Mucosa of stomach (tissue), 1 donor: ENCODE measurements around the gene GRIA3.

Experiments
- H3K27me3 ChIP-seq: one replicate; pipeline ENCODE4 v1.7.0; 2013; ENCODE audit warnings: mild to moderate bottlenecking, low read length; ENCODE audit not compliant: control insufficient read depth, insufficient read depth
- H3K36me3 ChIP-seq: one replicate; pipeline ENCODE4 v1.7.0; 2013; ENCODE audit warnings: low read length; ENCODE audit not compliant: control insufficient read depth, insufficient read depth
- H3K4me1 ChIP-seq: one replicate; pipeline ENCODE4 v1.7.0; 2013; ENCODE audit warnings: mild to moderate bottlenecking, low read length; ENCODE audit not compliant: control insufficient read depth, insufficient read depth
- H3K4me3 ChIP-seq: one replicate; pipeline ENCODE4 v1.7.0; 2013; ENCODE audit warnings: low read length
- H3K9ac ChIP-seq: one replicate; pipeline ENCODE4 v1.7.0; 2013; ENCODE audit warnings: mild to moderate bottlenecking, low read length, moderate library complexity
- H3K9me3 ChIP-seq: one replicate; pipeline ENCODE4 v1.7.0; 2013; ENCODE audit warnings: mild to moderate bottlenecking, low read length, moderate library complexity; ENCODE audit not compliant: control insufficient read depth
- donor health status: Pancreatic carcinoma.

The GRIA3 gene

GRCh38 chrX:123447506-123447905 is 263.4 kb downstream of the GRIA3 start:
- Histone ChIP-seq H3K36me3 (no peaks in the 10 kb centered on the region), H3K4me3 (no peak overlapping the region), H3K27me3 (no peaks in the 10 kb centered on the region), H3K9ac (no peak overlapping the region), H3K4me1 (no peaks in the 10 kb centered on the region), H3K9me3 (no peaks in the 10 kb centered on the region)

- Histone ChIP-seq H3K4me3 (no peak overlapping the region), H3K36me3 (no peaks in the 10 kb centered on the region), H3K9me3 (no peaks in the 10 kb centered on the region), H3K27me3 (no peaks in the 10 kb centered on the region), H3K4me1 (no peaks in the 10 kb centered on the region), H3K9ac (no peak overlapping the region)
These were observed 265.3 kb downstream of the GRIA3 start for GRCh38 chrX:123449335-123449734.

DNA sequence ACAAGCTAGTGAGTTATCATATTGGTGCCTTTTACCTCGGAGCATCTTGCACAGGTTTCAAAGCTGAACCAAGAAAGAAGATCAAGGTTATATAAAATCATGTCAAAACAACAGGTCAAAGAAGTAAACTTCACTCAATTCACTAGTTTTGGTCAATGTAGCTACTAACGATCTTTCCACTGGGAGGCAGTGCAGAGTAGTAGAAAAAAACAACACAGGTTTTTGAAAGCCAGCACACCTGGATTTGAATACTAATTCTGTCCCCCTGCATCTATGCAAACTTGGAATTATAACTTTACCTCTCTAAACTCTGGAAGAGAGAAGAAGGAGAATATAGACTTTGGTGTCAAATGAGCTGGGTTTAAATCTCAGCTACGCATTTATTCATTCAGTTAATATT is 266.1 kb downstream of the GRIA3 start:
- Histone ChIP-seq H3K9me3 (no peaks in the 10 kb centered on the region), H3K4me1 (no peaks in the 10 kb centered on the region), H3K9ac (no peak overlapping the region), H3K4me3 (no peak overlapping the region), H3K36me3 (no peaks in the 10 kb centered on the region), H3K27me3 (no peaks in the 10 kb centered on the region)

DNA sequence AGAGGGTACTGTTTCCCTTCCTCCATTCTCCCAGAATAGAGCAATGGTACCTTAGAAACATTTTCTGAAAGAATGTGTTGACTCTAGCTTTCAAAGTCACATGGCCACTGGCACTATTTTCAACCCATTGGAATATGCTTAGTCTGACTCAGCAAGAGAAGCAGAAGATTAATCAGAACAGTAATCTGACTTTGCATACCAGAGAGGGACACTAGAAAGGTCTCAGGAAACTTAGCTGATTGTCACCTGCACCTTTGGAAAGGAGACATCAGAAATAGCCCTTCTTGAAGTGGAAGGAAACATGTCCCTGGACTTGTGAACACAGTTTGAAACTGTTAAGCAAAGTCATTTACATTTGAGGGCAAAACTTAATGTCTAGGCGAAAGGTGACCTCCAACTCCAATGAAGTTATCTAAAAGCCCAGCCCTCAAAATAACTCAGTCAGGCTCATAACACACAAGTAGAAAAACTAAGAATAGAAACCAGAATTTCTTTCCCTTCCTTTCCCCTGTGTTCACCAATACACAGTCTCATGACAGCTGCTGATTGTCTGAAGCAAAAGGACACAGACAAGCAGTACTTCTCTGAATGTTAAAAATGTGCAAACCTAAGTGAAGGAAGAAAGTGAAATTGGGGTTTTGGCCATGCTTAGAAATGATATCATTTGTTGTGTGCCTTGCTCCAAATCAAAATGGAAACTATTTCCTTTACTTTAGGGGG is 270.8 kb downstream of the GRIA3 start:
- Histone ChIP-seq H3K4me1 (no peaks in the 10 kb centered on the region), H3K27me3 (no peaks in the 10 kb centered on the region), H3K4me3 (no peak overlapping the region), H3K9ac (no peak overlapping the region), H3K36me3 (no peaks in the 10 kb centered on the region), H3K9me3 (no peaks in the 10 kb centered on the region)

- Histone ChIP-seq H3K9ac (no peak overlapping the region), H3K36me3 (no peaks in the 10 kb centered on the region), H3K9me3 (no peaks in the 10 kb centered on the region), H3K27me3 (no peaks in the 10 kb centered on the region), H3K4me1 (no peaks in the 10 kb centered on the region), H3K4me3 (no peak overlapping the region)
These were observed 271.6 kb downstream of the GRIA3 start for GRCh38 chrX:123455693-123456092.

GRCh38 chrX:123464709-123465108 is 280.6 kb downstream of the GRIA3 start:
- Histone ChIP-seq H3K4me3 (no peak overlapping the region), H3K36me3 (no peaks in the 10 kb centered on the region), H3K9ac (no peak overlapping the region), H3K27me3 (no peaks in the 10 kb centered on the region), H3K4me1 (no peaks in the 10 kb centered on the region), H3K9me3 (no peaks in the 10 kb centered on the region)

- Histone ChIP-seq H3K4me1 (no peaks in the 10 kb centered on the region), H3K9me3 (no peaks in the 10 kb centered on the region), H3K36me3 (no peaks in the 10 kb centered on the region), H3K27me3 (no peaks in the 10 kb centered on the region), H3K4me3 (no peak overlapping the region), H3K9ac (no peak overlapping the region)
These were observed 284.4 kb downstream of the GRIA3 start for GRCh38 chrX:123468481-123468880.

GRCh38 chrX:123475068-123475724 is 291.1 kb downstream of the GRIA3 start:
- H3K36me3 ChIP-seq: no peaks in the 10 kb centered on the region
- no peaks in the 10 kb centered on the region for H3K27me3 ChIP-seq
- H3K4me3 ChIP-seq: no peak overlapping the region
- no peaks in the 10 kb centered on the region for H3K4me1 ChIP-seq
- H3K9me3 ChIP-seq: no peaks in the 10 kb centered on the region
- no peak overlapping the region for H3K9ac ChIP-seq

GRCh38 chrX:123476611-123477219 is 292.6 kb downstream of the GRIA3 start:
- no peaks in the 10 kb centered on the region for H3K4me1 ChIP-seq
- H3K27me3 ChIP-seq: no peaks in the 10 kb centered on the region
- no peak overlapping the region for H3K4me3 ChIP-seq
- H3K9me3 ChIP-seq: no peaks in the 10 kb centered on the region
- H3K36me3 ChIP-seq: no peaks in the 10 kb centered on the region
- no peak overlapping the region for H3K9ac ChIP-seq

DNA sequence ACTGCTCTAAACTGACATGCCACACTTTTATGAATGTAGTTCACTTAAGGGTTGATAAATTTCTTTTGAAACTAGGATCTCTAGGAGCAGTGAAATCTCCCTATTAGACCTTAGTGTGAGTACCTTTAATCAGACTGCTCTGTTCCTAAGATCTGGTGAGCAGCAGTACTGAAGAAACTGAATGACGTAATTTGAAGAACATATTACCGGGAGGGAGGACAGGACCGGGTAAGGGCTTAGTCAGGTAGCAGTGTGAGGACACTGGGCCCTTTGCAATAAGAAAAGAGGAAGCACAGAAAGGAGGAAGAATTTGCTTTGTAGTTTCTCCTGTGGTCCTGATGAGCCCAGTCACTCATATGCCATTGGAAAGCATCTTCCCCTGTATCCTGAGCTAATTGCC is 293.6 kb downstream of the GRIA3 start:
- Histone ChIP-seq H3K9me3 (no peaks in the 10 kb centered on the region), H3K4me3 (no peak overlapping the region), H3K27me3 (no peaks in the 10 kb centered on the region), H3K36me3 (no peaks in the 10 kb centered on the region), H3K9ac (no peak overlapping the region), H3K4me1 (no peaks in the 10 kb centered on the region)

GRCh38 chrX:123481913-123482851 is 298.1 kb downstream of the GRIA3 start:
- Histone ChIP-seq H3K9ac (no peak overlapping the region), H3K27me3 (no peaks in the 10 kb centered on the region), H3K9me3 (no peaks in the 10 kb centered on the region), H3K36me3 (no peaks in the 10 kb centered on the region), H3K4me1 (no peaks in the 10 kb centered on the region), H3K4me3 (no peak overlapping the region)
